ENCODE data around the gene TFAM.
A peak's percentile ranks its signal among the peaks of the same experiment; 100 is the strongest.

Gene TFAM

DNA sequence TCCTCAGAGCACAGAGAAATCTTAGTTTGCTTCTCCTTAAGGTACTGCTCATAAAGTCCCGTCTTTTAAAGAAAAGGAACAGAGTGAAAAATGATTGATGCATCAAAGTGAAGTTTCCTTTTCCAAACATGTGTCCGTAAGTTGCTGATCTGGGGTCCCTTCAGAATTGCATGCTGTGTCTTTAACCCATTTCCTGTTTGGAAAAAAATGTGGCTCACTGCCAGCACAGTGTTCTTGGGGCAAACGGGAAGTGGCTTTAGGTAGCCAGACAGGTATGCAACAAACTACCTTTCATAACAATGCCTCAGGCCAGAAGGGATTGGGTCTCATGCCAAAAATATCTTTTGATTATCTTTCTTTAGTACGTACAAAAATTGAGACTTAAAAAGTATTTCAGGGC is 50.9 kb downstream of the TFAM start:
- DNase-seq, result peak in 2 of 3 experiments; percentile 16 to 57

DNA sequence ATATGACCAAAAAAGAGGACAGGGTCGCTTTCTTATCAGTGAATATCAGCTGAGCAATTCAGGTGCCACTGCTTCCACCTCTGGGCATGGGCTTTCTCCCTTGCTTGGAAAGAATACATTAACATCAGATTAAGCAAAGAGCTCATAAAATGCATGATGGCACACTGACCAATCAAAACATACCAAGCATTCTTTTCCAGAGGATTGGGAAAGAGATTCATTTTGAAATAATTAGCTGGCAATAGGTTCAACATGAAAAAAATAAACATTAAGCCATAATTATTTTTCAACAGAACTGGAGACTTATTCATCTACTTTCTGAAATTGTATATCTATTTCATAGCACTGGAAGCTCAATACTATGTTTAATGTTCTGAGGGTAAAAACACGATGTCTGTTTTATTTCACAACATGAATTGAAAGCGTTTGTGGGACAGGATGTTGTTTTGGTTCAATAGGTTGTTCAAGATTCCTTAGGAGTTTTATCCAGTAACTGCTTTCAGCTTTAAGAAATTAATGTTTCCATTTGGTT is 53.2 kb downstream of the TFAM start:
- DNase-seq, result no peak

DNA sequence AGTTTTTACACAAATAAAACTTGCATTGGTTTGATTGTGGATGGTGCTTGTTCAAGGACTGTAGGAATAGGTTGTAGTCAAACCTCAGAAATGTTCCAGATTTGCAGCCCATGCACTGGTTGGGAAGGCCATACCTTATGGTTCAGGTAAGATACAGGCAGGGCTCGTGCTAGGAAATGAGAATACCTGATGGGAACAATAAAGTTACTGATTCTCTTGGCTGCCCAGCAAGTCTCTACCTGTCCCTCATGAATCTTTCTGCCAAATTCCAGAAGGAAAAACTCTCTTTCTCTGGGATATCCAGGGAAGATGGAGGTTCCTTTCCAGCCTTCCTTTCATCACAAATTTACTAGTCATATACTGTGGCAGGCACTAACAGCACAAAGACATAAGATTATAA is 53.8 kb downstream of the TFAM start:
- DNase-seq, result no peak

DNA sequence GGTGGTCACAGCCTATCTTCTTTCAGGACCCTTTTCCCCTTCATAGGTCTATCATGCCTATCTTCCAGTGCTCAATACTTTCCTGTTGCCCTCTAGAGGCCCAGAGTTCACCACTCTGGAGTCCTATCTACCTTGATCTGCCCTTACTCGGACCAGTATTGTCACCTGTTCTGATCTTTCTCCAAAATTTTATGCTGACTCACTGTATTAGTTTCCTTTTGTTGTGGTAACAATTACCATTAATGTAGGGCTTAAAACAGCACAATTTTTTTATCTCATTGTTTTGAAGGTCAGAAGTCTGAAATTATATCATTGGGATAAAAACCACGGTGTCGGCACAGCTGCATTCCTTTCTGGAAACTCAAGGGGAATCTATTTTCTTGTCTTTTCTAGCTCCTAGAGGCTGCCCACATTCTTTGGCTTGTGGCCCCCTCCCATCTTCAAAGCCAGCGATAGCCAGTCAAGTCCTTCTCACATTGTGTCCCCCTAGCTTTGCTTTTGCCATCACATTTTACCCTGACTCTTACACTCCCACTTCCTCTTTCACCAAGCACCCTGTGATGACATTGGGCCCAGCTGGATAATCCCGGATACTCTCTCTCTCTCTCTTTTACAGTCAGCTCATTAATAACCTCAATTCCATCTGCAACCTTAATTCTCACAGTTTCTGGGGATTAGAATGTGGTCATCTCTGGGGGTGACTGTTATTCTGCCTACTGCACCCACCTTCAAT is 54.6 kb downstream of the TFAM start:
- no peak for DNase-seq

DNA sequence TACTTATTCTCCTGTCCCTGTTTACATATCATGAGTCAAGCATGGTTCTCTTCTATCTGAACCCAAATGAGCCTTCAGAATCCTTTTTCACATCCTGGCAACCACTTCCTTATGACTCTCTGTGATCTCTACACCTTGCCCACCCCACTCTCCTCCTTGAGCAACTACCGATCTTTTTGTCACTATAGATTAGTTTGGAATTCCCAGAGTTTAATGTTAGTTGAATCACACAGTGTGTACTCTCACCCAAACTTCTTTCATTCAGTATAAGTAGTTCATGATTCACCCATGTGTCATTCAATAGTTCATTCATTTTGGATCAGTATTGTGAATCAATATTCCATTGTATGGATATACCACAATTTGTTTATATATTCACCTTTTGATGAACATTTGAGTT is 55.3 kb downstream of the TFAM start:
- DNase-seq, result no peak

DNA sequence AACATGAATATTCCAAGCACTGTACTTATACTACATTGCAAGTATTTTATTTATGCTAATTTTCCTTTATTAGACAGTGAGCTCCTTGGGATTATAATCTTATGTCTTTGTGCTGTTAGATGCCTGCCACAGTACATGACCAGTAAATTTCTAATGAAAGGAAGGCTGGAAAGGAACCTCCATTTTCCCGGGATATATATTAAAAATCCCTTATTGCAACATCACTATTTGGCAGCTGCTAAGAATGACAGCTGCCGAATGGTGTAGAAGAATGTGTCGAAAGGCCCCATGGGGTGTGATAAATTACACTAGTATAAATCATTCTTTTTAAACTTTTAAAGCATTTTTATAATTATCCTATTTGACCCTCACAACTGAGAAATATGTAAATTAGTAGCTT is 59.1 kb downstream of the TFAM start:
- no peak for DNase-seq

DNA sequence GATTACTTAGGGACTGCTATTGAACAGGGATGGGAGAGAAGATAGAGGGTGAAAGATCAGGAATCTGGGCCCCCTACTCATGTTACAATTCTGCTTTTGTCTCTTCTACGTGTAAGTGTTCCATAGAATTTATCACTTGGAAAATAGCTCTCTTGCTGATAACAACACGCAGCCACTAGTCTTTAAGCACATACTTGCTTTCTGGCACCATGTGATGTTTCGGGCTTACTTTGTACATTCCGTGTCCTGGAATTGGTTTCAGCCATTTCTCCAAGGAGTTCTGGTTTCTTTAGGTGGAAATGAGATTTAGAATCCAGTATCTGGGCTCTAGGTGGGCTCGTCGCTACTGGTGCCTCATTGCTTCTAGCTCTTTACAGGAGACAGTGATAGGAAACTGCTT is 59.7 kb downstream of the TFAM start:
- DNase-seq, result no peak

DNA sequence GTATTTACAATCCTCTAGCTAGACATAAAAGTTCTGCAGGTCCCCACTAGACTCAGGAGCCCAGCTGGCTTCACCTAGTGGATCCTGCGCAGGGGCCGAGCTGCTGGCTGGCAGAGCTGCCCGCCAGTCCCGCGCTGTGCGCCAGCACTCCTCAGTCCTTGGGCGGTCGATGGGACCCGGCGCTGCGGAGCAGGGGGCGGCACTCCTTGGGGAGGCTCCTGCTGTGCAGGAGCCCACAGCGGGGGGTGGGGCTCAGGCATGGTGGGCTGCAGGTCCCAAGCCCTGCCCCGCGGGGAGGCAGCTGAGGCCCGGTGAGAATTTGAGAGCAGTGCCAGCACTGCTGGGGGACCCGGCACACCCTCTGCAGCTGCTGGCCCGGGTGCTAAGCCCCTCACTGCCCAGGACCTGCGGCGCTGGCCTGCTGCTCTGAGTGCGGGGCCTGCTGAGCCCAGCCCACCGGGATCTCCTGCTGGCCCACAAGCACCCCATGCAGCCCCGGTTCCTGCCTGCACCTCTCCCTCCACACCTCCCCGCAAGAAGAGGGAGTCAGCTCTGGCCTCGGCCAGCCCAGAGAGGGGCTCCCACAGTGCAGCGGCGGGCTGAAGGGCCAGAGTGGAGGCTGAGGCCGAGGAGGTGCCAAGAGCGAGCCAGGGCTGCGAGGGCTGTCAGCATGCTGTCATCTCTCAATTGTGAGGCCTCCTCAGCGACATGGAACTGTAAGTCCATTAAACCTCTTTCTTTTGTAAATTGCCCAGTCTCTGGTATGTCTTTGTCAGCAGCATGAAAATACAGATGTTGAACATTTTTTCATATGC is 63.1 kb downstream of the TFAM start:
- DNase-seq, result no peak

All from NCI-H1417 (cell line).